Measurements from ENCODE around the gene MKI67. TPM values are rescaled to one million over a fixed set of nuclear protein-coding genes. Genes with fewer than 3 reads are reported as not detected.

MKI67 gene
- total RNA-seq, 4 donors from 2014 or later = 5.6 to 13.0 (median 8.9) TPM

GRCh38 chr10:128054163-128054970 is 71.9 kb downstream of the MKI67 start:
- no peak for TF ChIP-seq EP300 (IDR thresholded peaks at IDR 0.05)
- no peak for TF ChIP-seq CTCF (IDR thresholded peaks at IDR 0.05)
- no peak for TF ChIP-seq POLR2A (IDR thresholded peaks at IDR 0.05)
- TF ChIP-seq POLR2AphosphoS5 (IDR thresholded peaks at IDR 0.05) = no peak
- Histone ChIP-seq H3K9me3 (no peaks in the 10 kb centered on the region), H3K27ac (peak overlapping the region; percentile 29), H3K36me3 (peaks cover 52% of the 10 kb centered on the region), H3K4me1 (peaks cover 17% of the 10 kb centered on the region), H3K27me3 (no peaks in the 10 kb centered on the region), H3K4me3 (no peak overlapping the region)
- peak in 1 of 2 donors; percentile 44 for DNase-seq (ENCODE audit: low spot score in 2 of 2)
- 89% methylated on average over 13 of the region's 16 CpGs for WGBS

- Histone ChIP-seq H3K9me3 (no peaks in the 10 kb centered on the region), H3K27me3 (no peaks in the 10 kb centered on the region), H3K27ac (no peak overlapping the region), H3K36me3 (peaks cover 45% of the 10 kb centered on the region), H3K4me1 (peaks cover 27% of the 10 kb centered on the region), H3K4me3 (no peak overlapping the region)
- no peak for TF ChIP-seq POLR2AphosphoS5 (IDR thresholded peaks at IDR 0.05)
- TF ChIP-seq CTCF (IDR thresholded peaks at IDR 0.05) = no peak
- TF ChIP-seq POLR2A (IDR thresholded peaks at IDR 0.05) = no peak
- no peak for TF ChIP-seq EP300 (IDR thresholded peaks at IDR 0.05)
- peak in 1 of 2 donors; percentile 29 for DNase-seq (ENCODE audit: low spot score in 2 of 2)
- whole genome bisulfite sequencing = 96% methylated on average over 7 of the region's 7 CpGs
These were observed 72.9 kb downstream of the MKI67 start for GRCh38 chr10:128053356-128053755.

- WGBS = 95% methylated on average over 7 of the region's 7 CpGs
- peak in 1 of 2 donors; percentile 44 for DNase-seq (ENCODE audit: low spot score in 2 of 2)
- Histone ChIP-seq H3K27ac (no peak overlapping the region), H3K27me3 (no peaks in the 10 kb centered on the region), H3K9me3 (no peaks in the 10 kb centered on the region), H3K4me3 (no peak overlapping the region), H3K36me3 (peaks cover 45% of the 10 kb centered on the region), H3K4me1 (peaks cover 33% of the 10 kb centered on the region)
- TF ChIP-seq EP300 (IDR thresholded peaks at IDR 0.05) (no peak), POLR2A (IDR thresholded peaks at IDR 0.05) (no peak), CTCF (IDR thresholded peaks at IDR 0.05) (no peak), POLR2AphosphoS5 (IDR thresholded peaks at IDR 0.05) (no peak)
These were observed 73.5 kb downstream of the MKI67 start for GRCh38 chr10:128052696-128053095.

- DNase-seq (ENCODE audit: low spot score in 2 of 2) = peak in 1 of 2 donors; percentile 71
- TF ChIP-seq POLR2A (IDR thresholded peaks at IDR 0.05) (no peak), CTCF (IDR thresholded peaks at IDR 0.05) (no peak), POLR2AphosphoS5 (IDR thresholded peaks at IDR 0.05) (no peak), EP300 (IDR thresholded peaks at IDR 0.05) (no peak)
- Histone ChIP-seq H3K4me1 (peaks cover 45% of the 10 kb centered on the region), H3K36me3 (peaks cover 37% of the 10 kb centered on the region), H3K9me3 (no peaks in the 10 kb centered on the region), H3K27ac (no peak overlapping the region), H3K27me3 (no peaks in the 10 kb centered on the region), H3K4me3 (no peak overlapping the region)
- WGBS = 92% methylated on average over 5 of the region's 5 CpGs
These were observed 74.7 kb downstream of the MKI67 start for GRCh38 chr10:128051548-128051947.

- peak in 1 of 2 donors; percentile 69 for DNase-seq (ENCODE audit: low spot score in 2 of 2)
- Histone ChIP-seq H3K9me3 (no peaks in the 10 kb centered on the region), H3K27me3 (no peaks in the 10 kb centered on the region), H3K4me3 (no peak overlapping the region), H3K4me1 (peaks cover 50% of the 10 kb centered on the region), H3K27ac (no peak overlapping the region), H3K36me3 (peaks cover 31% of the 10 kb centered on the region)
- TF ChIP-seq POLR2A (IDR thresholded peaks at IDR 0.05) = no peak
- no peak for TF ChIP-seq EP300 (IDR thresholded peaks at IDR 0.05)
- TF ChIP-seq POLR2AphosphoS5 (IDR thresholded peaks at IDR 0.05) = no peak
- TF ChIP-seq CTCF (IDR thresholded peaks at IDR 0.05) = no peak
These were observed 75.3 kb downstream of the MKI67 start for GRCh38 chr10:128050936-128051335.
